ENCODE results near the gene TANGO6.

- TF ChIP-seq CTCF (IDR thresholded peaks at IDR 0.05) = no peak
- TF ChIP-seq EZH2phosphoT487 (IDR thresholded peaks at IDR 0.05) = no peak
Observed at GRCh38 chr16:69048328-69049120, 205.2 kb downstream of the TANGO6 start.
